ENCODE measurements around the gene VPS36.
"Not testable (repeated sequence)": the region's sequence is repeated elsewhere in the genome, so short reads cannot be mapped to it uniquely, and the experiment has no call there.

The VPS36 gene

DNA sequence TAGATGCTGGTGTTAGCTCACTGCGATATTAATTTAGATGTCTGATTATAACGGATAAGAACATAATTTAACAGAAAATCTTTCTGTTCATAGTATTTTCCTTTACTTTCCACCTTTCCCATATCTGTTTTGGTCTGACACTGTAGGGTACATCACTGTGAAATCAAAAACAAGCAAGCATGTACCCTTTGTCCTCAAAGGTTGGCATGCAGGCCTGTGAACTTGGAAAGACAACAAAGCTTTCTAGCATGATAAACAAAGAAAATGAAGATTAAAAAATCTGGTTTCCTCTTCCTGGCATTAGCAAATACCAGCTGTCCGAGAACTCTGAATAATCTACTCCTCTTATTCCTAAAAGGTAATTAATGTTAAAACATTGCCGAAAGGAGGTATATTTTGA, 76.0 kb downstream of the VPS36 start:
- no peak for DNase-seq

DNA sequence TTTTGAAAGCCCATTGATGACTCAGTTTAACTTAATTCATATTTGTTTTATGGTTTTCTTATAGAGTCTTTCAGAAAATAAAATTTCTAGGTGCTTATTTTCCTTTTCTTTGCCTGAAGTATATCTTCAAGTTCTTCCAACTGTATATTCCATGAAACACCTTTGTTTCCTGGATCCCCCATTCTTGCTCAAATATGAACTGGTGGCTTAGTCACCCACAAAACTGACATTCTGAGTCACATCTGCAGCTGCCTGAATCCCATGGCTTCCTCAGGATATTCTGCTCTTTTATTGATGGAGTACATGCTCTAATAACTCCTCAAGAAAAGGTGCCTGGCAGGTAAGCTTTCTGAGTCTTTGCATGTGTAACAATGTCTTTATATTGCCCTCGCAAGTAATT, 77.2 kb downstream of the VPS36 start:
- not testable (repeated sequence) for DNase-seq

DNA sequence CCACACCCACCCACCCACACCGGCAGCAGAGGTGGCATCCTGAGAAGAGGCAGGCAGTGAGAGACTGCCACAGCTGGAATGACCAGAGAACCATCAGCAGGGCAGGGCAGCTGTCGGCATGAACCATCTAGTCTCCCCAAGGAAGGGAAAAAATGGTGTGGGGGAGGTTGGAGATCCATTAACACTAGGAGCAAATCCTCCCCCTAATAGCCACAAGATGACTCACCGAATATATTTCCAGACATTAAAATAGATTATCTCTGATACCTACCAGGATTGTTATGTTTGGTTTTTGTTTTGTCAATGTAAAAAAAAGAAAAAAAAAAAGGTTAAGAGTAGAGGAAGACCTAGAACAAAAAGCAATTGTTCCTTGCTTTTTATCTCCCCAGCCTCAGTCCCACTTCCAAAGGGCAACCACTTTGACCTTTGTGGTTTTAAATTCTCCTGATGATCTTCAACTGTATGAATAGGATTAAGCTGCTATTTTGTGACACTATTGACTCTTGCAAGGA, 78.6 kb downstream of the VPS36 start:
- DNase-seq = no peak

DNA sequence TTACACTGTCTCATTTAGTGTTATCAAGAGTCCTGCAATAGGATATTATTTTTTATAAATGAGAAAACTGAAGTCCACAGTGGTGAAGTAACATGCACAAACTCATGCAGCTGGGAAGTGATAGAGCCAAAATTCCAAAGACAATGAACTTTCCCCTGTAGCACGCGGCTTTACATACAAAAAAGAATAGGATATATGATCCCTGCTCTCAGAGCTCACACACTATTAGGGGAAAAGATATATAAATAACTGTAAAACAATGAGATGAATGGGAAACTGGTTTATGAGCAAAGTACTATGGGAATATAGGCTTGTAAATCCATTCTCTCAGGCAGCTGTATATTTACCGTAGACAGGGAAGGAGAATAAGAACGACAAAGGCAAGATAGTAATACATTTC, 84.1 kb downstream of the VPS36 start:
- DNase-seq = no peak

Data from NCI-H524 (cell line).